Esophagus muscularis mucosa (tissue), 3 donors: ENCODE results near the gene WASF2.

Experiments used
- POLR2A ChIP-seq: fragments of 450-650 bp; IDR thresholded peaks from one replicate; pipeline ENCODE4 v1.6.1; 2017; ENCODE audit warnings: antibody characterized with exemption, moderate library complexity, mild to moderate bottlenecking, low read depth
- TF ChIP-seq, protein P1 (sequence below), 3 experiments: fragments of 200-600 bp in 2 of 3; fragments of 450-650 bp in 1 of 3; sonication (generic) in 2 of 3; IDR thresholded peaks; one replicate each; pipeline ENCODE4 v1.5.1; 2017 to 2019; ENCODE audit warnings: antibody characterized with exemption in 3 of 3, mild to moderate bottlenecking in 2 of 3, moderate library complexity in 1 of 3

DNA sequence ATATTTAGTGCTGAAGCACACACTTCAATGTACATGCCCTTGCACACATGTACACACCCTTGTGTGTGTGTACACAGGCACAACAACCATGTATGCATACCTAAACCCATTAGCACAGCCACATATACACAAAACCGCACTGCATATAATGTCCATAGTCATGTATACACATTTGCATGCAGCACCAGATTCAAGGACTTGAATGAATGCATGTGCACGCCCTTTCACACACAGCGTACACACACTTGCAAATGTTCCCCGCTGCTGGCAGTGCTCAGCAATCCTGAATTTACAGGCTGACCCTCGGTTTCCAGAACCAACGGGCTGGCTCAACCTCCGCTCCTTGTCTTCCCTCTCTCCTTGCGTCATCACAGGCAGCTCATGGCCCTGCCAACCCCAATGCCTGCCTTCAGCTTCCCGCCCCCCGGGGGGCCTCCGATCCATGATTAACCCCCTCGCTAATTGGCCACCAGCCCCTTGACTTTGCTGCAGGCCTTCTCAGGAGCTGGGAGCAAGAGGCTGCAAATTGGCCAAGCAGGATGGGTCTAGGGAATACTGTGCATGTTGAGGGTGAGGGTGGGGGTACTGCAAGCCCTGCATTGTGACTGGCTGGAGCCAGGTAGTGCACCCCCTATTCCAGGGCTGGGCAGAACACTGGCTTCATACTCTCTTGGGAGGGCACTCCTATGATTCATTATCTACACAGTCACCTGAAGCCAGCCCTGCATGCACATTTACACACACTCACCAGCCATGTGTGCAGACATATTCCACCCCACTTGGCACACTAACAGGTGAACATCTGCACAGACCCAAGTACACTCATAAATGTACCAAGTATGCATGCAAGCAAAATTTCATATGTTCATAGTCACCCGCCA lies 89.6 kb downstream of the WASF2 start:
- no peak for TF ChIP-seq POLR2A
- TF ChIP-seq, protein P1, sequence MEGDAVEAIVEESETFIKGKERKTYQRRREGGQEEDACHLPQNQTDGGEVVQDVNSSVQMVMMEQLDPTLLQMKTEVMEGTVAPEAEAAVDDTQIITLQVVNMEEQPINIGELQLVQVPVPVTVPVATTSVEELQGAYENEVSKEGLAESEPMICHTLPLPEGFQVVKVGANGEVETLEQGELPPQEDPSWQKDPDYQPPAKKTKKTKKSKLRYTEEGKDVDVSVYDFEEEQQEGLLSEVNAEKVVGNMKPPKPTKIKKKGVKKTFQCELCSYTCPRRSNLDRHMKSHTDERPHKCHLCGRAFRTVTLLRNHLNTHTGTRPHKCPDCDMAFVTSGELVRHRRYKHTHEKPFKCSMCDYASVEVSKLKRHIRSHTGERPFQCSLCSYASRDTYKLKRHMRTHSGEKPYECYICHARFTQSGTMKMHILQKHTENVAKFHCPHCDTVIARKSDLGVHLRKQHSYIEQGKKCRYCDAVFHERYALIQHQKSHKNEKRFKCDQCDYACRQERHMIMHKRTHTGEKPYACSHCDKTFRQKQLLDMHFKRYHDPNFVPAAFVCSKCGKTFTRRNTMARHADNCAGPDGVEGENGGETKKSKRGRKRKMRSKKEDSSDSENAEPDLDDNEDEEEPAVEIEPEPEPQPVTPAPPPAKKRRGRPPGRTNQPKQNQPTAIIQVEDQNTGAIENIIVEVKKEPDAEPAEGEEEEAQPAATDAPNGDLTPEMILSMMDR (IDR thresholded peaks at IDR 0.05) = no peak
